Stomach smooth muscle (tissue), 2 donors: Measurements from ENCODE around the gene CRACR2B.
A peak's percentile ranks its signal among the peaks of the same experiment; 100 is the strongest.

Experiments
- H3K27ac ChIP-seq: one replicate; pipeline ENCODE4 v1.7.0; 2013; ENCODE audit warnings: mild to moderate bottlenecking, low read length, inconsistent platforms
- H3K27me3 ChIP-seq, 2 donors: one replicate each; pipeline ENCODE4 v1.7.0; 2013; ENCODE audit warnings: low read length in 2 of 2; ENCODE audit not compliant: insufficient read depth in 2 of 2, control insufficient read depth in 1 of 2
- H3K36me3 ChIP-seq, 2 donors: one replicate each; pipeline ENCODE4 v1.7.0; 2013; ENCODE audit warnings: low read length in 2 of 2; ENCODE audit not compliant: control insufficient read depth in 2 of 2, insufficient read depth in 2 of 2
- H3K4me1 ChIP-seq: one replicate; pipeline ENCODE4 v1.7.0; 2013; ENCODE audit warnings: low read length; ENCODE audit not compliant: control insufficient read depth, insufficient read depth
- H3K4me3 ChIP-seq, 2 donors: one replicate each; pipeline ENCODE4 v1.7.0; 2013; ENCODE audit warnings: low read length in 2 of 2
- H3K9ac ChIP-seq, 2 donors: one replicate each; pipeline ENCODE4 v1.7.0; 2013; ENCODE audit warnings: low read length in 2 of 2, mild to moderate bottlenecking in 1 of 2
- H3K9me3 ChIP-seq, 2 donors: one replicate each; pipeline ENCODE4 v1.7.0; 2013; ENCODE audit warnings: low read length in 2 of 2; ENCODE audit not compliant: control insufficient read depth in 2 of 2
- donor health status: healthy.
- donor health status: Pancreatic carcinoma.

The CRACR2B gene

DNA sequence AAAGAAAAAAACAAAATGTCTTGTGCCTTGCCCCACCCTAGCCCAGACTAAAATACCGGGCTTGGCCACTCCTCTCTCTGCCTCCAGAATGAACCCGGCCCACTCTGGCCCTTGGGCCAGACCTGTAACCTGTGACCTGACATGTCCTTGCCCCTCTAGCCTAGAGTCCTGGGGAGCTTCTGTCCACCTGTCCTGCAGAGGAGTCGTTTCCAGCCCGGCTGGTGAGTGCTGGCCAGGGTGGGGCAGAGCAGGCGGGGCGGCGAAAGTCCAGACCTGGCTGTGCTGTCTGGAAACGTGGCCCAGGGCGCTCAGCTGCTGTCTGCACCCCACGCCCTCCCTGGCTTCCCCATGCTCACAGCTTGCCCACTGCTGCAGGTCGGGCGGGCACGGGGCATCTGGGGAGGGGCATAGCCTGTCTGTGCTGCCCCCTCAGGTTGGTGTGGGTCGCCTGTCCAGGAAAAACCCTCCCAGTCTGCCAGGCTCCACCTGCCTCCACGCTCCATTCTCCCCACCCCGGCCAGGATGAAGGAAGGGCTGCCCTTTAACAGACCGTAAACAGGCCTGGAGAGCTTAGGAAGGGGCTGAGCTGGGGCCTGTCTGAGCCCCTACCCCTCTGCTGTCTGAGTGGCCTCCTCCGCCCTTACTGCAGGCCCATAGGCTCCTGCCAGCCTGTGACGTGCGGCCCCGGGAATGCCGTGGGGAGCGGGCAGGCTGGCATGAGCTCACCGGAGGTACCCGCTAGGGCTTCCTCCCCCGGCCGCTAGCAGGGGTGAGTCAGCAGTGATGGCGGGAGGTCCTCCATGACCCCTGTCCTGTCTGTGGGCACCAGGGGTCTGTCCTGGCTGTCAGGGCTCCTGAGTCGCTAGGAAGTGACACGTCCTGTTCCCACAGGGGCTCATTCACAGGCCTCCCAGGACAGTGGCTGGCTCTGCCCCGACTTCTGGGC, 6.9 kb downstream of the CRACR2B start:
- Histone ChIP-seq H3K4me3 (peak overlapping the region; percentile 78 to 81), H3K27me3 (peaks cover 19 to 29% of the 10 kb centered on the region in 2 donors), H3K9me3 (no peaks in the 10 kb centered on the region), H3K9ac (peak overlapping the region; percentile 60 to 82), H3K4me1 (peaks cover 58% of the 10 kb centered on the region), H3K36me3 (peaks cover 9 to 25% of the 10 kb centered on the region in 2 donors), H3K27ac (peak overlapping the region; percentile 88)

- H3K9me3 ChIP-seq, result no peaks in the 10 kb centered on the region
- H3K4me3 ChIP-seq, result no peak overlapping the region
- H3K27ac ChIP-seq, result no peak overlapping the region
- no peak overlapping the region for H3K9ac ChIP-seq
- H3K4me1 ChIP-seq, result peaks cover 57% of the 10 kb centered on the region
- peaks cover 13 to 35% of the 10 kb centered on the region in 2 donors for H3K36me3 ChIP-seq
- H3K27me3 ChIP-seq, result peaks cover 5 to 12% of the 10 kb centered on the region in 2 donors
These were observed 8.6 kb downstream of the CRACR2B start for GRCh38 chr11:836274-836673.

DNA sequence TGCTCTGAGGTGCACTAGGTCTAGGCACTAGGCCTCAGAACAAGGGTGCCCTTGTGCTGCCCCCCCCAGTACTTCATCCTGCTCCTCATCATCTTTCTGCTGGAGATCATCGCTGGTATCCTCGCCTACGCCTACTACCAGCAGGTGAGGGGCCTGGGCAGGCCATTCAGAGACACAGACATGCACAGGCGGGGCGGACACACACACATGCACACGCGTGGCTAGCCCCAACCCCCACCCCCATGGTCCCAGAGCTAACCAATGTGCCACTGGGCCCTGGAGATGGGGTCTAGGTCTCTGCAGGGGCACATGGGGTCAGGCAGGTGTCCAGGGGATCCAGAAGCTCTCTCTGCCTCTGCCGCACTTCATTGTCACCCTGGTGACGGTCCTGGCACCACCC, 9.0 kb downstream of the CRACR2B start:
- Histone ChIP-seq H3K4me3 (no peak overlapping the region), H3K9me3 (no peaks in the 10 kb centered on the region), H3K27ac (no peak overlapping the region), H3K36me3 (peaks cover 13 to 35% of the 10 kb centered on the region in 2 donors), H3K9ac (no peak overlapping the region), H3K4me1 (peaks cover 56% of the 10 kb centered on the region), H3K27me3 (peaks cover 1 to 8% of the 10 kb centered on the region in 2 donors)

DNA sequence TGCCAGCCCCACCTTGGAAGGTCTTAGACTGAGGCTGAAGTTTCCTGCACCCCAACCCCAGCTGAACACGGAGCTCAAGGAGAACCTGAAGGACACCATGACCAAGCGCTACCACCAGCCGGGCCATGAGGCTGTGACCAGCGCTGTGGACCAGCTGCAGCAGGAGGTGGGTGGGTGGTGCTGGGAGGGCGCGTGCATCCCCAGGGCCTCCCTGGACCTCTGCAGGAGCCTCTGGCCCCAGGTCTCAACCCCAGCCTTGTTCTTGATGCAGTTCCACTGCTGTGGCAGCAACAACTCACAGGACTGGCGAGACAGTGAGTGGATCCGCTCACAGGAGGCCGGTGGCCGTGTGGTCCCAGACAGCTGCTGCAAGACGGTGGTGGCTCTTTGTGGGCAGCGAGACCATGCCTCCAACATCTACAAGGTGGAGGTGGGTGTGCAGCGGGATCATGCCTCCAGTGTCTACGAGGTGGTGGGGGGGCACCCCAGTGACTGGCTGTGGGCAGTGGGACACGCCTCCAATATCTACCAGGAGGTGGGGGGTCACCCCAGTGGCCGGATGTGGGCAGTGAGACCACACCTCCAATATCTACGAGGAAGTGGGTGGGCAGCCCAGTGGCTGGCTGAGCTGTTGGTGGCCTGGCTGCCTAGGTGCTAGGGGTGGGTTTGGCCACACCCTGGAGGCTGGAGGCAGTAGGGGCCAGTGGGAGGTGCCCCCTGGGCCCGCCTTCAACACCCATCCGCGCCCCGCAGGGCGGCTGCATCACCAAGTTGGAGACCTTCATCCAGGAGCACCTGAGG, 9.7 kb downstream of the CRACR2B start:
- H3K4me1 ChIP-seq, result peaks cover 49% of the 10 kb centered on the region
- H3K36me3 ChIP-seq, result peaks cover 13 to 35% of the 10 kb centered on the region in 2 donors
- H3K9ac ChIP-seq, result no peak overlapping the region
- no peaks in the 10 kb centered on the region for H3K9me3 ChIP-seq
- peaks cover 0 to 1% of the 10 kb centered on the region in 2 donors for H3K27me3 ChIP-seq
- no peak overlapping the region for H3K4me3 ChIP-seq
- no peak overlapping the region for H3K27ac ChIP-seq

- no peak overlapping the region for H3K4me3 ChIP-seq
- H3K27me3 ChIP-seq, result no peaks in the 10 kb centered on the region
- no peak overlapping the region for H3K9ac ChIP-seq
- no peak overlapping the region for H3K27ac ChIP-seq
- peaks cover 46% of the 10 kb centered on the region for H3K4me1 ChIP-seq
- H3K36me3 ChIP-seq, result peaks cover 13 to 35% of the 10 kb centered on the region in 2 donors
- H3K9me3 ChIP-seq, result no peaks in the 10 kb centered on the region
These were observed 10.2 kb downstream of the CRACR2B start for GRCh38 chr11:837990-838307.

- H3K27ac ChIP-seq, result no peak overlapping the region
- peaks cover 48% of the 10 kb centered on the region for H3K4me1 ChIP-seq
- H3K9ac ChIP-seq, result no peak overlapping the region
- H3K4me3 ChIP-seq, result no peak overlapping the region
- H3K36me3 ChIP-seq, result peaks cover 13 to 35% of the 10 kb centered on the region in 2 donors
- H3K9me3 ChIP-seq, result no peaks in the 10 kb centered on the region
- H3K27me3 ChIP-seq, result no peaks in the 10 kb centered on the region
These were observed 10.9 kb downstream of the CRACR2B start for GRCh38 chr11:838441-839279.

DNA sequence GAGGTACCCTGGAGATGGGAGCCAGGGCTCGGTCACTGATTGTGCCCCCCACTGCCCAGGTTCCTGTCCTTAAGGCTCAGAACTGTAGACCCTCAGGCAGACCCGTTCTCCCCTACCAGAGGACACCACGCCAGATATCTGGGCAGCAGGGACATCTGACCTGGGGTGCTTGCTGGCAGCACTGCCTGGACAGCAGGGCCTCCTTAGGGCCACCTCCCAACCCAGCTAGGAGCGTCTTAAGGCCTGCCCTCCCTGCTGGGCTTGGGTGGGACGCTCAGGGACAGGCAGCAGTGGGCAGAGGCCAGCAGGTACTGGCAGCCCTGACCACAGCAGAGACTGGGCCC, 11.5 kb downstream of the CRACR2B start:
- Histone ChIP-seq H3K27me3 (no peaks in the 10 kb centered on the region), H3K9ac (no peak overlapping the region), H3K36me3 (peaks cover 13 to 35% of the 10 kb centered on the region in 2 donors), H3K9me3 (no peaks in the 10 kb centered on the region), H3K4me1 (peaks cover 48% of the 10 kb centered on the region), H3K27ac (no peak overlapping the region), H3K4me3 (no peak overlapping the region)

DNA sequence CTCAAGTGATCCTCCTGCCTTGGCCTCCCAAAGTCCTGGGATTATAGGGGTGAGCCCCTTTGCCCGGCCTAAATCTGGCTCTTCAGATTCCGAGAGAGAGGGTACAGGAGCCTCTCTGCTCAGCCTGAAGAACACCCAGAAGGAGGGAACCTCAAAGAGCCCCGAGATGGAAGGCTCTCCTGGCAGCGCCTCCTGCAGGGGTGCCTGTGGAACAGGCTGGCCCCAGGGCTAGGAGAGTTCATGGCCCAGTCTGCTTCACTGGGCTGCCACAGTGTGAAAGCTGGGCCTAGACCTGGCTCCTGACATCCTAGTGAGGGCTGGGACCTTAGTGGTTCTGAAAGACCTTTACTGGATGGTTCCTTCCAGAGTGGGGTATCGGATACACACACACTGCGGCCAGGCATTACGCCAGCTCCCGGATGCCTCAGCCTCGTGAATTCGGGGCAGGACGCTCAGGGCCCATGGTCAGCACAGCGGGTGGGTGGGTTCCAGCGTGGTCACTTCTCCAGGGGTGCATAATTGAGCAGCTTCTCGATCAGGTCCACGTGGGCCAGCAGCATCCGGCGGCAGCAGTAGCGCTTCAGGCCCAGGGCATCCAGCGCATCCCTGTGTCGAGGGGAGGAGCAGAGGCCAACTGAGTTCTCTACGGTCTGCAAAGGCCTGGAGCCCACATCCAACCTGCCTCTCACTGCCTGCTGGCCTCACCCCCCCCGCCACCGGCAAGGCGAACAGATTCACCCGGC, 12.3 kb downstream of the CRACR2B start:
- H3K4me3 ChIP-seq, result no peak overlapping the region
- H3K4me1 ChIP-seq, result peaks cover 47% of the 10 kb centered on the region
- H3K9ac ChIP-seq, result no peak overlapping the region
- peaks cover 13 to 35% of the 10 kb centered on the region in 2 donors for H3K36me3 ChIP-seq
- H3K27me3 ChIP-seq, result no peaks in the 10 kb centered on the region
- no peak overlapping the region for H3K27ac ChIP-seq
- no peaks in the 10 kb centered on the region for H3K9me3 ChIP-seq

GRCh38 chr11:841981-842369, 14.3 kb downstream of the CRACR2B start:
- Histone ChIP-seq H3K27me3 (no peaks in the 10 kb centered on the region), H3K9ac (peak overlapping the region; percentile 78 to 84), H3K9me3 (no peaks in the 10 kb centered on the region), H3K4me3 (peak overlapping the region; percentile 91 to 92), H3K36me3 (peaks cover 13 to 29% of the 10 kb centered on the region in 2 donors), H3K27ac (peak overlapping the region; percentile 89), H3K4me1 (peaks cover 62% of the 10 kb centered on the region)
